K562 (cell line): ENCODE data around the gene ADAP1. TPM values are rescaled to one million over a fixed set of nuclear protein-coding genes. Genes with fewer than 3 reads are reported as not detected.

ENCODE experiments used
- CEBPZ ChIP-seq: fragments of 150-350 bp; IDR thresholded peaks from 2 replicates; pipeline ENCODE4 v1.6.1; 2014; ENCODE audit warnings: low read depth, mild to moderate bottlenecking, low read length, borderline replicate concordance
- CHD4 ChIP-seq: fragments of 200-600 bp; sonication (generic); IDR thresholded peaks from 3 replicates; pipeline ENCODE4 v1.6.1; 2012; ENCODE audit warnings: low read depth, mild to moderate bottlenecking, mixed read lengths, low read length, inconsistent platforms; ENCODE audit not compliant: insufficient read depth, insufficient replicate concordance, poor library complexity, severe bottlenecking
- HINFP ChIP-seq: fragments of 450-650 bp; conservative IDR thresholded peaks from 2 replicates; pipeline ENCODE4 v1.6.1; 2016; ENCODE audit warnings: missing genetic modification characterization, low read depth, mild to moderate bottlenecking, control low read depth, missing compliant biosample characterization
- KLF10 ChIP-seq: fragments of 250-450 bp; sonication (Bioruptor Pico); IDR thresholded peaks from 2 replicates; pipeline ENCODE4 v1.6.1; 2021; ENCODE audit warnings: matching md5 sums
- PHTF2 ChIP-seq: fragments of 250-450 bp; sonication (Bioruptor Pico); IDR thresholded peaks from 2 replicates; pipeline ENCODE4 v1.5.0; 2021; ENCODE audit warnings: mild to moderate bottlenecking
- RFX1 ChIP-seq: fragments of 450-650 bp; IDR thresholded peaks from 2 replicates; pipeline ENCODE4 v1.6.1; 2016; ENCODE audit warnings: mild to moderate bottlenecking, moderate library complexity
- RREB1 ChIP-seq: fragments of 250-450 bp; sonication (Bioruptor Pico); IDR thresholded peaks from 2 replicates; pipeline ENCODE4 v1.4.0; 2020
- SFPQ ChIP-seq: fragments of 200-400 bp; formaldehyde crosslinking; IDR thresholded peaks from 2 replicates; pipeline ENCODE4 v1.6.1; 2017; ENCODE audit warnings: mild to moderate bottlenecking, low read depth, low read length, moderate library complexity
- SMAD2 ChIP-seq: fragments of 150-350 bp; IDR thresholded peaks from 2 replicates; pipeline ENCODE4 v1.6.1; 2014; ENCODE audit warnings: low read depth, mild to moderate bottlenecking, low read length
- SRSF3 ChIP-seq: fragments of 200-400 bp; formaldehyde crosslinking; IDR thresholded peaks from 2 replicates; pipeline ENCODE4 v1.6.1; 2016; ENCODE audit warnings: mild to moderate bottlenecking, low read length, moderate library complexity; ENCODE audit not compliant: insufficient read depth
- TEAD2 ChIP-seq: fragments of 450-650 bp; IDR thresholded peaks from 2 replicates; pipeline ENCODE4 v1.6.1; 2016; ENCODE audit warnings: missing genetic modification characterization, control low read depth, missing compliant biosample characterization
- TFAP4 ChIP-seq: sonication (generic); formaldehyde crosslinking; IDR thresholded peaks from 2 replicates; pipeline ENCODE4 v1.8.0; 2022; ENCODE audit warnings: missing genetic modification reagents, mild to moderate bottlenecking, moderate library complexity, borderline replicate concordance
- TRIM24 ChIP-seq, 2 experiments: fragments of 450-650 bp; IDR thresholded peaks; 2 replicates each; pipeline ENCODE4 v1.6.1; 2016
- ZNF197 ChIP-seq: fragments of 200-800 bp; sonication (Bioruptor generic); IDR thresholded peaks from 2 replicates; pipeline ENCODE4 v1.6.1; 2016; ENCODE audit warnings: low read depth, missing genetic modification characterization, missing compliant biosample characterization
- polyA plus RNA-seq, 8 experiments: library from polyadenylated mRNA; depleted of rRNA in 4 of 8; stranded (reverse) in 5 of 8; unstranded in 3 of 8; fragments of >200 nt; fragmentation: Nextera tagmentation in 2 of 8; fragmentation: Illumina TruSeq in 1 of 8; extraction: Ambion mirVana in 2 of 8; extraction: Trizol in 1 of 8; gene quantifications; 2 replicates each; pipeline versions ENCODE4 v1.2.1 to v1.2.3, GENCODE V29; 2011 to 2014; ENCODE audit warnings: inconsistent platforms in 1 of 8, missing spikeins in 1 of 8
- total RNA-seq, 7 experiments: library from RNA; depleted of rRNA in 6 of 7; stranded (reverse); fragments of >200 nt in 6 of 7; fragmentation: Illumina TruSeq in 2 of 7; extraction: Trizol in 2 of 7; gene quantifications; 2 replicates each; pipeline versions ENCODE4 v1.2.1 to v1.2.3, GENCODE V29; 2011 to 2021; ENCODE audit warnings: low replicate concordance in 1 of 7

The ADAP1 gene
- total and polyA plus RNA-seq, 9 of the 15 experiments (the other 6 are each of a cell fraction or from before 2014, with no cell fraction given), result 0.27 to 1.4 (median 0.52) TPM; not detected in 3

- TF ChIP-seq HINFP (no peak), CEBPZ (no peak), ZNF197 (CRISPR knock-in tag) (no peak), SRSF3 (no peak), TFAP4 (CRISPR knock-in tag) (peak; percentile 30; the same call in 1 of the 2 replicates), PHTF2 (CRISPR knock-in tag) (no peak), TRIM24 (IDR thresholded peaks at IDR 0.05) (0 out of 4 replicates have a peak, but pooled peaks of 1 of the 2 experiments have one; percentile 2), SFPQ (no peak), TEAD2 (tag) (no peak), RREB1 (CRISPR knock-in tag) (no peak), KLF10 (no peak), CHD4 (no peak), RFX1 (no peak), SMAD2 (no peak)
These were observed 77.5 kb downstream of the ADAP1 start (continued) for GRCh38 chr7:876972-877311.
